ENCODE data around the gene CHRNB4.
"Not testable (repeated sequence)": the region's sequence is repeated elsewhere in the genome, so short reads cannot be mapped to it uniquely, and the experiment has no call there.

Gene CHRNB4

GRCh38 chr15:78614021-78614420, 27.0 kb downstream of the CHRNB4 start:
- no peak for DNase-seq

DNA sequence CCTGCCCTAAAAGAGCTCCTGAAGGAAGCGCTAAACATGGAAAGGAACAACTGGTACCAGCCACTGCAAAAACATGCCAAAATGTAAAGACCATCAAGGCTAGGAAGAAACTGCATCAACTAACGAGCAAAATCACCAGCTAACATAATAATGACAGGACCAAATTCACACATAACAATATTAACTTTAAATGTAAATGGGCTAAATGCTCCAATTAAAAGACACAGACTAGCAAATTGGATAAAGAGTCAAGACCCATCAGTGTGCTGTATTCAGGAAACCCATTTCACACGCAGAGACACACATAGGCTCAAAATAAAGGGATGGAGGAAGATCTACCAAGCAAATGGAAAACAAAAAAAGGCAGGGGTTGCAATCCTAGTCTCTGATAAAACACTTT, 31.5 kb downstream of the CHRNB4 start:
- not testable (repeated sequence) for DNase-seq

DNA sequence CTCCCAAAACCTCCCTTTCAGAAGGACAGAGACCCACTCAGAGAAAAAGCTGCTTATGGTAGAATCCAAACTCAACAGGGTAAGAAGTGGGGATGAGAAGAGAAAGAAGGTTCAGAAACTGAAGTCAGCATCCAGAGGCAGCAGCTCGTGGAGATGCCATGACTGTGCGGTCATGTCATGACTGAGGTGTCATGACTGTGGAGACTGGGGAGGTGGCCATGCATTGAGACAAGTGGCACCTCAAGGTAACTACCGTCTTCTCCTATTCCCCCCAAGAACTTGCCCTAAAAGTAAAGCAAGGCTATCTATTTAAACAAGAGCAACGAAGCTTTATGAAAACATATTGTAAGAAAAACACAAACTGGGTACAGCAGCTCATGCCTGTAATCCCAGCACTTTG, 35.3 kb downstream of the CHRNB4 start:
- no peak for DNase-seq

- DNase-seq = no peak
Measured at GRCh38 chr15:78605201-78605600, 35.8 kb downstream of the CHRNB4 start.

DNA sequence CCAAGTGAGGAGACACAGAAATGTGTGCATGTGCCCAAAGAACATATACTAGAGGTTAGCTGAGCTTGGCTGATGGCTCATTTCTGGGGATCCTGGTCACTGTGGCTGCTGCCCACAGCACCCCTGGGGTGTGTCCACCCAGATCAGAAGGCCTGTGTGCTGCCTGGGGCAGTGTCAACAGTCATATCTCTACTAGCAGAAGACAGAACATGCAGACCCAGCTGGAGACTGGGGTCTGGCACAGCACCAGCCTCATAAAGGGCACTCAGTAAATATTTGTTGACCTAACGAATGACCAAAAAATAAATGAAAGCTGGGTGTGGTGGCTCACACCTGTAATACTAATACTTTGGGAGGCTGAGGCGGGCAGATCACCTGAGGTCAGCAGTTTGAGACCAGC, 36.6 kb downstream of the CHRNB4 start:
- no peak for DNase-seq

GRCh38 chr15:78603467-78603866, 37.5 kb downstream of the CHRNB4 start:
- DNase-seq = no peak

- DNase-seq = no peak
Measured at GRCh38 chr15:78599189-78599588, 41.8 kb downstream of the CHRNB4 start.

- no peak for DNase-seq
Measured at GRCh38 chr15:78598348-78598747, 42.7 kb downstream of the CHRNB4 start.

DNA sequence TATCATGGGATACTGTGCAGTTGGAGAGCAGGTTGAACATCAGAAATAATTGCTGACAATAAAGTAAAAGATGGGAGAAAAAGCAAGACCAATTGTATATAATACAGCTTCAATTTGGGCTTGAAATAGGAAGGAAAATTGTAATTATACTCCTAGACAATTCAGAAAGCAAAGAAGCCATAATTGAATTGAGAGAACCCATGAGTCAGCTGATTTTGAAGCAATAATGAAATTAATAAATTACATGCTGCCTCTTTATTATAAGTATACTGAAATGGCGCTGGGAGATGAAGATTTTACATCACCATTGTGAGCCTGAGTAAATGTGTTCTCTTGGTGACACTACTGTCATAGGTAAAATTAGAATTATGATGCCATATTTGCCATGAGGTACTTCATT, 43.4 kb downstream of the CHRNB4 start:
- DNase-seq = no peak

GRCh38 chr15:78574944-78575343, 66.1 kb downstream of the CHRNB4 start:
- DNase-seq = no peak

Measured in NCI-H446 treated with DMSO at 0.1 percent for 48 hours (cell line).